Fibroblast of lung (primary cell): ENCODE results near the gene CCDC192.

ENCODE experiments used
- CTCF ChIP-seq, 2 donors: IDR thresholded peaks in 1 of 2; conservative IDR thresholded peaks in 1 of 2; 1 replicate in 1 of 2; 2 replicates in 1 of 2; pipeline ENCODE4 v1.5.1; 2011 to 2012; ENCODE audit warnings: low read length in 2 of 2, control low read depth in 1 of 2, inconsistent platforms in 1 of 2, low read depth in 1 of 2, mild to moderate bottlenecking in 1 of 2
- EZH2 ChIP-seq: IDR thresholded peaks from 2 replicates; pipeline ENCODE4 v1.5.1; 2012; ENCODE audit warnings: low read length, control low read depth, mild to moderate bottlenecking; ENCODE audit errors: missing control alignments

- TF ChIP-seq CTCF (conservative IDR thresholded peaks at IDR 0.05 in 1 of 2, IDR thresholded peaks at IDR 0.05 in 1 of 2; ENCODE audit: low read depth in 1 of 2, low read length in 2 of 2) (no peak), EZH2 (no peak)
Observed at GRCh38 chr5:127754259-127754658, 51.1 kb downstream of the CCDC192 start.
